H9 (cell line): Measurements from ENCODE around the gene DDC. TPM values are rescaled to one million over a fixed set of nuclear protein-coding genes. Genes with fewer than 3 reads are reported as not detected.

Source experiments
- DNase-seq: peaks from one replicate; pipeline ENCODE4 v3.0.0-alpha.2; 2017
- H2AFZ ChIP-seq: one replicate; pipeline ENCODE4 v1.6.1; 2013; ENCODE audit warnings: mild to moderate bottlenecking, low read length, control low read depth, moderate library complexity
- H2AK5ac ChIP-seq: 2 replicates; pipeline ENCODE4 v1.6.1; 2013; ENCODE audit warnings: low read length, control low read depth, mixed read lengths; ENCODE audit not compliant: insufficient read length
- H2BK120ac ChIP-seq: one replicate; pipeline ENCODE4 v1.6.1; 2013; ENCODE audit warnings: low read depth, mild to moderate bottlenecking, low read length, control low read depth, inconsistent platforms; ENCODE audit not compliant: poor library complexity, severe bottlenecking
- H2BK12ac ChIP-seq: 2 replicates; pipeline ENCODE4 v1.6.1; 2013; ENCODE audit warnings: low read length, control low read depth, mixed read lengths, low read depth; ENCODE audit not compliant: insufficient read length
- H2BK15ac ChIP-seq: 2 replicates; pipeline ENCODE4 v1.6.1; 2013; ENCODE audit warnings: low read depth, low read length, control low read depth
- H2BK20ac ChIP-seq: one replicate; pipeline ENCODE4 v1.6.1; 2013; ENCODE audit warnings: low read depth, mild to moderate bottlenecking, low read length, control low read depth, inconsistent platforms; ENCODE audit not compliant: poor library complexity, severe bottlenecking
- H2BK5ac ChIP-seq: 2 replicates; pipeline ENCODE4 v1.6.1; 2013; ENCODE audit warnings: low read length, control low read depth, mixed read lengths; ENCODE audit not compliant: insufficient read length
- H3K14ac ChIP-seq: 2 replicates; pipeline ENCODE4 v1.6.1; 2013; ENCODE audit warnings: low read length, control low read depth; ENCODE audit not compliant: insufficient read depth
- H3K18ac ChIP-seq: 2 replicates; pipeline ENCODE4 v1.6.1; 2013; ENCODE audit warnings: low read depth, mild to moderate bottlenecking, mixed read lengths, low read length, control low read depth; ENCODE audit not compliant: insufficient read length
- H3K23ac ChIP-seq: 2 replicates; pipeline ENCODE4 v1.6.1; 2013; ENCODE audit warnings: low read length, control low read depth, mixed read lengths, low read depth; ENCODE audit not compliant: insufficient read length
- H3K23me2 ChIP-seq: 2 replicates; pipeline ENCODE4 v1.6.1; 2013; ENCODE audit warnings: low read depth, mild to moderate bottlenecking, mixed read lengths, low read length, control low read depth; ENCODE audit not compliant: insufficient read length, poor library complexity, severe bottlenecking
- H3K27ac ChIP-seq: 2 replicates; pipeline ENCODE4 v1.5.1; 2013; ENCODE audit warnings: low read length, control low read depth, mixed read lengths, low read depth; ENCODE audit not compliant: insufficient read length
- H3K27me3 ChIP-seq: 2 replicates; pipeline ENCODE4 v1.6.1; 2013; ENCODE audit warnings: low read length, control low read depth, inconsistent platforms; ENCODE audit not compliant: insufficient read depth
- H3K4ac ChIP-seq: 2 replicates; pipeline ENCODE4 v1.6.1; 2013; ENCODE audit warnings: low read depth, mild to moderate bottlenecking, control low read depth, inconsistent platforms, low read length, moderate library complexity
- H3K4me1 ChIP-seq: 2 replicates; pipeline ENCODE4 v1.6.1; 2013; ENCODE audit warnings: low read length, control low read depth, inconsistent platforms; ENCODE audit not compliant: insufficient read depth
- H3K4me2 ChIP-seq: 2 replicates; pipeline ENCODE4 v1.6.1; 2013; ENCODE audit warnings: low read length, control low read depth, mixed read lengths; ENCODE audit not compliant: insufficient read length, insufficient read depth
- H3K56ac ChIP-seq: 2 replicates; pipeline ENCODE4 v1.6.1; 2013; ENCODE audit warnings: low read depth, mild to moderate bottlenecking, mixed read lengths, low read length, control low read depth; ENCODE audit not compliant: insufficient read length
- H3K79me1 ChIP-seq: 2 replicates; pipeline ENCODE4 v1.6.1; 2013; ENCODE audit warnings: low read depth, mild to moderate bottlenecking, moderate library complexity, low read length, control low read depth, inconsistent platforms; ENCODE audit not compliant: insufficient read depth, poor library complexity, severe bottlenecking
- H3K79me2 ChIP-seq: 2 replicates; pipeline ENCODE4 v1.6.1; 2013; ENCODE audit warnings: low read length, control low read depth, inconsistent platforms; ENCODE audit not compliant: insufficient read depth
- H3K9ac ChIP-seq: 2 replicates; pipeline ENCODE4 v1.6.1; 2013; ENCODE audit warnings: low read length, control low read depth, mixed read lengths; ENCODE audit not compliant: insufficient read length; ENCODE audit errors: extremely low read depth
- H3K9me3 ChIP-seq: one replicate; pipeline ENCODE4 v1.6.1; 2013; ENCODE audit warnings: low read depth, low read length, inconsistent platforms; ENCODE audit not compliant: control insufficient read depth
- H3T11ph ChIP-seq: one replicate; pipeline ENCODE4 v1.6.1; 2013; ENCODE audit warnings: mild to moderate bottlenecking, low read length, control low read depth, inconsistent platforms
- H4K20me1 ChIP-seq: one replicate; pipeline ENCODE4 v1.6.1; 2013; ENCODE audit not compliant: control insufficient read depth, insufficient read length, insufficient read depth
- H4K5ac ChIP-seq: 2 replicates; pipeline ENCODE4 v1.6.1; 2013; ENCODE audit warnings: low read depth, mild to moderate bottlenecking, mixed read lengths, low read length, control low read depth; ENCODE audit not compliant: insufficient read length
- H4K8ac ChIP-seq: replicated peaks from 2 replicates; pipeline ENCODE4 v1.6.1; 2013; ENCODE audit warnings: low read length, control low read depth, mixed read lengths, low read depth; ENCODE audit not compliant: insufficient read length
- H4K91ac ChIP-seq: 2 replicates; pipeline ENCODE4 v1.6.1; 2013; ENCODE audit warnings: low read depth, mild to moderate bottlenecking, moderate library complexity, mixed read lengths, low read length, control low read depth; ENCODE audit not compliant: insufficient read length
- H3K27ac Mint-ChIP-seq, 3 experiments: 2 replicates in 2 of 3; 3 replicates in 1 of 3; pipeline ENCODE4 v1.8.0; 2020 to 2021; ENCODE audit warnings: mixed read lengths in 3 of 3, mild to moderate bottlenecking in 1 of 3, moderate library complexity in 1 of 3
- H3K27me3 Mint-ChIP-seq: 2 replicates; pipeline ENCODE4 v1.8.0; 2021; ENCODE audit warnings: low read depth, mild to moderate bottlenecking, moderate library complexity, mixed read lengths
- H3K36me3 Mint-ChIP-seq, 3 experiments: 2 replicates in 2 of 3; 3 replicates in 1 of 3; pipeline ENCODE4 v1.8.0; 2020 to 2021; ENCODE audit warnings: low read depth in 3 of 3, mixed read lengths in 3 of 3; ENCODE audit not compliant: insufficient read depth in 1 of 3
- H3K4me1 Mint-ChIP-seq, 2 experiments: 2 replicates each; pipeline ENCODE4 v1.8.0; 2020; ENCODE audit warnings: mixed read lengths in 2 of 2
- H3K4me3 Mint-ChIP-seq, 2 experiments: 2 replicates in 1 of 2; 3 replicates in 1 of 2; pipeline ENCODE4 v1.8.0; 2020 to 2021; ENCODE audit warnings: mild to moderate bottlenecking in 2 of 2, mixed read lengths in 2 of 2, moderate library complexity in 1 of 2
- H3K9me3 Mint-ChIP-seq, 2 experiments: 2 replicates in 1 of 2; 3 replicates in 1 of 2; pipeline ENCODE4 v1.8.0; 2020; ENCODE audit warnings: mild to moderate bottlenecking in 2 of 2, mixed read lengths in 2 of 2, moderate library complexity in 1 of 2
- CTCF ChIP-seq: fragments of 200-600 bp; sonication (generic); conservative IDR thresholded peaks from 3 replicates; pipeline ENCODE4 v1.8.0; 2021; ENCODE audit warnings: antibody characterized with exemption, mild to moderate bottlenecking
- WGBS: extraction: QIAGEN DNeasy Blood & Tissue Kit; methylation state at CpG from one replicate; pipeline ENCODE4 v1.1.7; 2013; ENCODE audit warnings: missing lambda C conversion rate, low lambda C conversion rate, mixed read lengths; ENCODE audit not compliant: insufficient read length; ENCODE audit errors: extremely low coverage; 5-methylcytosine and 5-hydroxymethylcytosine counted together
- total RNA-seq: library from RNA; stranded (reverse); gene quantifications from 2 replicates; pipeline ENCODE4 v1.2.1, GENCODE V29; 2021

DDC gene
- total RNA-seq, 1 experiment from 2014 or later = not detected

- H3K4me2 ChIP-seq = no peak overlapping the region
- H3K56ac ChIP-seq = no peak overlapping the region
- H3K27me3 ChIP-seq = no peaks in the 10 kb centered on the region
- H2BK15ac ChIP-seq = no peak overlapping the region
- no peak overlapping the region for H3K4ac ChIP-seq
- no peak overlapping the region for H4K5ac ChIP-seq
- no peak overlapping the region for H2AFZ ChIP-seq
- H3K9me3 ChIP-seq = no peaks in the 10 kb centered on the region
- H3K27ac ChIP-seq = no peak overlapping the region
- no peak overlapping the region for H3K14ac ChIP-seq
- H3T11ph ChIP-seq = no peak overlapping the region
- no peaks in the 10 kb centered on the region; the same call in 1 of the 2 replicates for H3K27me3 Mint-ChIP-seq
- H3K9ac ChIP-seq = no peak overlapping the region
- no peak overlapping the region for H2BK20ac ChIP-seq
- no peaks in the 10 kb centered on the region for H3K4me1 ChIP-seq
- no peak for DNase-seq
- H3K4me3 Mint-ChIP-seq = no peak overlapping the region
- no peak for TF ChIP-seq CTCF
- H3K23me2 ChIP-seq = no peaks in the 10 kb centered on the region
- peaks cover 0 to under 1% of the 10 kb centered on the region in 2 experiments; a peak in 1 of 5 replicates for H3K9me3 Mint-ChIP-seq
- H3K36me3 Mint-ChIP-seq = peaks cover 0 to under 1% (median 0%) of the 10 kb centered on the region in 3 experiments; a peak in 1 of 7 replicates
- no peaks in the 10 kb centered on the region for H4K20me1 ChIP-seq
- H4K91ac ChIP-seq = no peak overlapping the region
- peaks cover 6 to 8% of the 10 kb centered on the region in 2 experiments; a peak in 3 of 4 replicates for H3K4me1 Mint-ChIP-seq
- no peak overlapping the region for H2AK5ac ChIP-seq
- H3K27ac Mint-ChIP-seq = no peak overlapping the region
- H2BK12ac ChIP-seq = no peak overlapping the region
- no peak overlapping the region for H3K18ac ChIP-seq
- no peaks in the 10 kb centered on the region for H3K79me1 ChIP-seq
- no peak overlapping the region for H2BK5ac ChIP-seq
- H2BK120ac ChIP-seq = no peak overlapping the region
- no peak overlapping the region for H4K8ac ChIP-seq
- no peak overlapping the region for H3K23ac ChIP-seq
- H3K79me2 ChIP-seq = no peaks in the 10 kb centered on the region
- no CpG with 5 or more reads among the region's 4 CpGs for WGBS
Observed at GRCh38 chr7:50538478-50538877, 26.7 kb downstream of the DDC start.
